Mesendoderm (in vitro differentiated cells): Measurements from ENCODE around the gene SAMD3.
"Not testable (repeated sequence)": the region's sequence is repeated elsewhere in the genome, so short reads cannot be mapped to it uniquely, and the experiment has no call there.

Experiments
- DNase-seq: peaks from one replicate; pipeline ENCODE4 v3.0.0; 2013
- H2AK5ac ChIP-seq: 2 replicates; pipeline ENCODE4 v1.6.1; 2013; ENCODE audit warnings: low read length, inconsistent platforms
- H2BK120ac ChIP-seq: 2 replicates; pipeline ENCODE4 v1.6.1; 2013; ENCODE audit warnings: low read depth, mild to moderate bottlenecking, low read length, moderate library complexity, mixed read lengths
- H2BK15ac ChIP-seq: replicated peaks from 2 replicates; pipeline ENCODE4 v1.6.1; 2013; ENCODE audit warnings: low read depth, mild to moderate bottlenecking, moderate library complexity
- H2BK5ac ChIP-seq: 2 replicates; pipeline ENCODE4 v1.6.1; 2013; ENCODE audit warnings: low read length, inconsistent platforms
- H3K18ac ChIP-seq: 2 replicates; pipeline ENCODE4 v1.6.1; 2013; ENCODE audit warnings: mild to moderate bottlenecking, low read length, mixed read lengths
- H3K23ac ChIP-seq: one replicate; pipeline ENCODE4 v1.6.1; 2013; ENCODE audit warnings: low read length
- H3K27ac ChIP-seq: 2 replicates; pipeline ENCODE4 v1.5.1; 2013; ENCODE audit warnings: low read depth, mild to moderate bottlenecking, inconsistent platforms, low read length, moderate library complexity
- H3K27me3 ChIP-seq: 2 replicates; pipeline ENCODE4 v1.6.1; 2013; ENCODE audit warnings: low read length, control low read depth, mild to moderate bottlenecking, inconsistent platforms; ENCODE audit not compliant: insufficient read depth, poor library complexity
- H3K36me3 ChIP-seq: 2 replicates; pipeline ENCODE4 v1.6.1; 2013; ENCODE audit warnings: low read length, inconsistent platforms; ENCODE audit not compliant: control insufficient read depth, insufficient read depth
- H3K4ac ChIP-seq: one replicate; pipeline ENCODE4 v1.6.1; 2013; ENCODE audit warnings: low read depth, mild to moderate bottlenecking, low read length, moderate library complexity
- H3K4me1 ChIP-seq: 2 replicates; pipeline ENCODE4 v1.6.1; 2013; ENCODE audit warnings: low read depth, low read length, inconsistent platforms; ENCODE audit not compliant: control insufficient read depth
- H3K4me2 ChIP-seq: 2 replicates; pipeline ENCODE4 v1.6.1; 2013; ENCODE audit warnings: low read length
- H3K4me3 ChIP-seq: 2 replicates; pipeline ENCODE4 v1.5.1; 2013; ENCODE audit warnings: mild to moderate bottlenecking, low read length
- H3K56ac ChIP-seq: one replicate; pipeline ENCODE4 v1.6.1; 2013; ENCODE audit warnings: low read length
- H3K79me1 ChIP-seq: 2 replicates; pipeline ENCODE4 v1.6.1; 2013; ENCODE audit warnings: low read length, inconsistent platforms
- H3K79me2 ChIP-seq: 2 replicates; pipeline ENCODE4 v1.6.1; 2013; ENCODE audit warnings: mild to moderate bottlenecking, low read length; ENCODE audit not compliant: control insufficient read depth, insufficient read depth
- H3K9ac ChIP-seq: 2 replicates; pipeline ENCODE4 v1.6.1; 2013; ENCODE audit warnings: low read length, inconsistent platforms
- H4K5ac ChIP-seq: one replicate; pipeline ENCODE4 v1.6.1; 2013; ENCODE audit warnings: low read length
- H4K8ac ChIP-seq: one replicate; pipeline ENCODE4 v1.6.1; 2013; ENCODE audit warnings: low read depth, mild to moderate bottlenecking, control low read depth, low read length, moderate library complexity
- WGBS: extraction: QIAGEN DNeasy Blood & Tissue Kit; methylation state at CpG from one replicate; pipeline ENCODE4 v1.1.7; 2013; ENCODE audit warnings: low lambda C conversion rate, missing lambda C conversion rate; ENCODE audit not compliant: insufficient coverage; ENCODE audit errors: extremely low coverage; 5-methylcytosine and 5-hydroxymethylcytosine counted together

The SAMD3 gene

GRCh38 chr6:130119211-130119610, 103.5 kb downstream of the SAMD3 start:
- DNase-seq = no peak
- Histone ChIP-seq H2AK5ac (no peak overlapping the region), H3K27me3 (no peaks in the 10 kb centered on the region), H3K4me1 (no peaks in the 10 kb centered on the region), H2BK5ac (no peak overlapping the region), H3K18ac (no peak overlapping the region), H3K4me3 (no peak overlapping the region), H4K5ac (no peak overlapping the region), H2BK120ac (no peak overlapping the region), H3K56ac (no peak overlapping the region), H3K27ac (no peak overlapping the region), H3K79me2 (no peaks in the 10 kb centered on the region), H3K23ac (no peak overlapping the region), H3K79me1 (no peaks in the 10 kb centered on the region), H3K4me2 (no peak overlapping the region), H3K36me3 (no peaks in the 10 kb centered on the region), H4K8ac (no peak overlapping the region), H2BK15ac (no peak overlapping the region), H3K9ac (no peak overlapping the region), H3K4ac (no peak overlapping the region)
- WGBS = no CpG with 5 or more reads among the region's 1 CpG

DNA sequence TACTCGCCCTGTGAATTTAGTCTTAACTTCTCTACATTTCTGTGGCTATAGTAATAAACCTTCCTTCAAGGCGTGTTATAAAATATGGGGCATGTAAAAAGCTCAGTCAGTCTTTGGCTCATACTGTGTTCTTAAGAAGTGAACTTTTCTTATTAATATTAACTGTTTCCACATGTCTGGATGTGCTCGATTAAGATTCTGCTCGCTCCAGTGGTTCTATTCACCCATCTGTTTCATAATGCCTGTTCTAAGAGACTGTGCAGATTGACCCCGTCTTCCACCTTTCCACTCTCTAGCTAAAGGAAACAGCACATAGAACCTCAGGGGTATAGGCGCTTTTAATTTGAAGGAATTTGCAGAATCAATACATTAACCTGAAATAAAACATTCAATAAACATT, 104.5 kb downstream of the SAMD3 start:
- no peak overlapping the region for H3K4me2 ChIP-seq
- H3K36me3 ChIP-seq = no peaks in the 10 kb centered on the region
- H2BK15ac ChIP-seq = no peak overlapping the region
- no peak overlapping the region for H2AK5ac ChIP-seq
- H3K4me3 ChIP-seq = no peak overlapping the region
- H4K5ac ChIP-seq = no peak overlapping the region
- no peak overlapping the region for H3K4ac ChIP-seq
- no peak overlapping the region for H2BK120ac ChIP-seq
- H3K23ac ChIP-seq = no peak overlapping the region
- no peak overlapping the region for H2BK5ac ChIP-seq
- H3K79me1 ChIP-seq = no peaks in the 10 kb centered on the region
- no peak for DNase-seq
- H3K9ac ChIP-seq = no peak overlapping the region
- H4K8ac ChIP-seq = no peak overlapping the region
- no CpG with 5 or more reads among the region's 6 CpGs for WGBS
- H3K27me3 ChIP-seq = no peaks in the 10 kb centered on the region
- H3K27ac ChIP-seq = no peak overlapping the region
- H3K4me1 ChIP-seq = no peaks in the 10 kb centered on the region
- H3K18ac ChIP-seq = no peak overlapping the region
- no peak overlapping the region for H3K56ac ChIP-seq
- H3K79me2 ChIP-seq = no peaks in the 10 kb centered on the region

DNA sequence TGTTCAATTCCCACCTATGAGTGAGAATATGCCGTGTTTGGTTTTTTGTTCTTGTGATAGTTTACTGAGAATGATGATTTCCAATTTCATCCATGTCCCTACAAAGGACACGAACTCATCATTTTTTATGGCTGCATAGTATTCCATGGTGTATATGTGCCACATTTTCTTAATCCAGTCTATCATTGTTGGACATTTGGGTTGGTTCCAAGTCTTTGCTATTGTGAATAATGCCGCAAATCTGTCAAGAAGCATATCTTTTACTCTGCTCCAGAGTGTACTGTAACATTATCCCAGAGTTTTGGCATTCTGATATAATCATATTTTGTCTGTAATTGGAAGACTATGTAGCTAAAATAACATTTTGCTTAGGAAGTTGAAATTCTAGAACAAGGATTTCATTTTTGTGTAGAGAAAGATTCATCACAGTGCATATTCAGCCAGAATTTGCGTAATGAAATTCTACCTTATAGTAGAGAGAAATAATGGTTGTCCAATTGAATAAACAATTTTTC, 105.5 kb downstream of the SAMD3 start:
- H3K56ac ChIP-seq, H2BK120ac ChIP-seq, H3K23ac ChIP-seq, H3K4me1 ChIP-seq, H2AK5ac ChIP-seq, H3K79me1 ChIP-seq, H3K9ac ChIP-seq, H2BK15ac ChIP-seq, H3K27me3 ChIP-seq, H3K4ac ChIP-seq, H2BK5ac ChIP-seq, H3K79me2 ChIP-seq, H3K4me3 ChIP-seq, H3K27ac ChIP-seq, H4K5ac ChIP-seq, H3K18ac ChIP-seq, DNase-seq, H4K8ac ChIP-seq, H3K4me2 ChIP-seq, H3K36me3 ChIP-seq: not testable (repeated sequence)
- WGBS = no CpG with 5 or more reads among the region's 4 CpGs

GRCh38 chr6:130116273-130116672, 106.5 kb downstream of the SAMD3 start:
- H3K4me2 ChIP-seq = no peak overlapping the region
- no peaks in the 10 kb centered on the region for H3K4me1 ChIP-seq
- no peak overlapping the region for H4K5ac ChIP-seq
- H2BK5ac ChIP-seq = no peak overlapping the region
- H2BK15ac ChIP-seq = no peak overlapping the region
- H2BK120ac ChIP-seq = no peak overlapping the region
- H3K4me3 ChIP-seq = no peak overlapping the region
- H3K56ac ChIP-seq = no peak overlapping the region
- no peak for DNase-seq
- H2AK5ac ChIP-seq = no peak overlapping the region
- H3K4ac ChIP-seq = no peak overlapping the region
- H3K23ac ChIP-seq = no peak overlapping the region
- H3K79me2 ChIP-seq = no peaks in the 10 kb centered on the region
- H3K9ac ChIP-seq = no peak overlapping the region
- H4K8ac ChIP-seq = no peak overlapping the region
- no peak overlapping the region for H3K27ac ChIP-seq
- H3K79me1 ChIP-seq = no peaks in the 10 kb centered on the region
- WGBS = no CpG with 5 or more reads among the region's 4 CpGs
- peaks cover under 1% of the 10 kb centered on the region for H3K36me3 ChIP-seq
- H3K18ac ChIP-seq = no peak overlapping the region
- no peaks in the 10 kb centered on the region for H3K27me3 ChIP-seq

DNA sequence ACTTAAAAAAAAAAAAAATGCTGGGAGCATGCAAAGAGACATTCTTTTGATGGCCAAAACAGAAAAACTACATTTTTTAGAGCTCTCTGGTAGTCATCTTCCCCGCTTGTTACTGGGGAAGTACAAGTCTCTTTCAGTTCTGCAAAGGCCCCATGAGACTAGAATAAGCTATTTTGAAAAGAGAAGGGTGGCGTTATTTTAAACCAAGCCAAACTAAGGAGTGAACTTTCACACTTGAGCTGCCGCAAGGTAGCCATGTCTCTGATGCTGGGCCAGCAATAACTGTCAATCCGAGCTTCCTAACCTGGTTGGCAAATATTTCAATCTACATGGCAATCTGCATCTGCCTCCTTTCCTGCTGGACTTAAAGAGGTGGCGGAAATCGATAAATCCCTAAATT, 107.7 kb downstream of the SAMD3 start:
- Histone ChIP-seq H2AK5ac (no peak overlapping the region), H2BK15ac (no peak overlapping the region), H4K5ac (no peak overlapping the region), H3K79me2 (no peaks in the 10 kb centered on the region), H2BK5ac (no peak overlapping the region), H3K36me3 (peaks cover 2% of the 10 kb centered on the region), H3K4me1 (no peaks in the 10 kb centered on the region), H3K27me3 (no peaks in the 10 kb centered on the region), H2BK120ac (no peak overlapping the region), H3K4me2 (no peak overlapping the region), H3K23ac (no peak overlapping the region), H3K18ac (no peak overlapping the region), H3K4ac (no peak overlapping the region), H3K56ac (no peak overlapping the region), H4K8ac (no peak overlapping the region), H3K4me3 (no peak overlapping the region), H3K9ac (no peak overlapping the region), H3K79me1 (no peaks in the 10 kb centered on the region), H3K27ac (no peak overlapping the region)
- no CpG with 5 or more reads among the region's 6 CpGs for WGBS
- DNase-seq = no peak

DNA sequence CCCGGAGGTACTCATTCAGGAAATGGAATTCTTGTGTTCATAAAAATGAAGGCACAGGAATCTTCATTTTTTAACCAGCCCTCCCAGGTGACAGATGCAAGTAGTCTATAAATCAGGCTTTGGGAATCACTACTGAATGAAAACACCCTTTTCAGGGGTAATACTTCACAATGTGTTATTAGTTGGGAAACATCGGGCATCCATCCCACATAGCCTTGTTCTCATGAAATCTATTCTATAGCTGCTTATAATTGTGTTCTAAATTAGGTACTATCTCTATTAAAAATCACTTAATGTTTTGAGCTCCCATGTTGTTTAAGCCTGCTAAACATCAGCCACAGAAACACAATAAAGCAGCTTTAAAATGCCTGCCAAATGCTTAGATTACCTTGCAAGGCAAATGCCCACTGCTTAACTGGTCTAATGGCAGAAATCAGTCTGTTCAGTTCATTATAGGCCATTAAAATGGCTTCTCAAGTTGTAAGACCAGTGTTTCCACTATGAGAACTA, 109.5 kb downstream of the SAMD3 start:
- Histone ChIP-seq H3K56ac (no peak overlapping the region), H3K18ac (no peak overlapping the region), H2BK15ac (no peak overlapping the region), H3K27ac (no peak overlapping the region), H3K4me2 (no peak overlapping the region), H3K4me1 (no peaks in the 10 kb centered on the region), H3K9ac (no peak overlapping the region), H2BK120ac (no peak overlapping the region), H3K79me2 (no peaks in the 10 kb centered on the region), H4K8ac (no peak overlapping the region), H3K4ac (no peak overlapping the region), H4K5ac (no peak overlapping the region), H3K4me3 (no peak overlapping the region), H2AK5ac (no peak overlapping the region), H2BK5ac (no peak overlapping the region), H3K27me3 (no peaks in the 10 kb centered on the region), H3K23ac (no peak overlapping the region), H3K36me3 (peaks cover 2% of the 10 kb centered on the region), H3K79me1 (no peaks in the 10 kb centered on the region)
- no peak for DNase-seq
- WGBS = no CpG with 5 or more reads among the region's 2 CpGs
